GM19324 (cell line): Measurements from ENCODE around the gene PIEZO1.

ENCODE experiments used
- ATAC-seq: cut with Tn5 transposase; IDR thresholded peaks from one replicate; pipeline ENCODE4 v1.9.1; 2021; ENCODE audit warnings: mild to moderate bottlenecking, moderate library complexity; ENCODE audit not compliant: unreplicated experiment, low FRiP score

Gene PIEZO1

GRCh38 chr16:88754912-88755744 lies 29.9 kb downstream of the PIEZO1 start:
- no peak for ATAC-seq

GRCh38 chr16:88754109-88754911 lies 30.7 kb downstream of the PIEZO1 start:
- no peak for ATAC-seq

- ATAC-seq: no peak
Observed at GRCh38 chr16:88753602-88754001, 31.4 kb downstream of the PIEZO1 start.

- ATAC-seq: no peak
Observed at GRCh38 chr16:88753191-88753590, 31.8 kb downstream of the PIEZO1 start.

- no peak for ATAC-seq
Observed at GRCh38 chr16:88752386-88753002, 32.5 kb downstream of the PIEZO1 start.

GRCh38 chr16:88750854-88751253 lies 34.2 kb downstream of the PIEZO1 start:
- no peak for ATAC-seq

GRCh38 chr16:88749358-88749757 lies 35.7 kb downstream of the PIEZO1 start:
- no peak for ATAC-seq

- ATAC-seq: no peak
Observed at GRCh38 chr16:88748364-88748763, 36.7 kb downstream of the PIEZO1 start.

GRCh38 chr16:88747588-88748301 lies 37.3 kb downstream of the PIEZO1 start:
- ATAC-seq: no peak

GRCh38 chr16:88746506-88746905 lies 38.5 kb downstream of the PIEZO1 start:
- no peak for ATAC-seq

- ATAC-seq: no peak
Observed at GRCh38 chr16:88744577-88745521, 40.2 kb downstream of the PIEZO1 start.

- no peak for ATAC-seq
Observed at GRCh38 chr16:88743693-88744576, 41.1 kb downstream of the PIEZO1 start.

GRCh38 chr16:88742896-88743605 lies 42.0 kb downstream of the PIEZO1 start:
- no peak for ATAC-seq

- no peak for ATAC-seq
Observed at GRCh38 chr16:88741368-88741767, 43.7 kb downstream of the PIEZO1 start.

GRCh38 chr16:88740727-88741055 lies 44.3 kb downstream of the PIEZO1 start:
- ATAC-seq: no peak

GRCh38 chr16:88739977-88740726 lies 44.9 kb downstream of the PIEZO1 start:
- ATAC-seq: no peak
